ENCODE results near the gene TMEM88. TPM values are rescaled to one million over a fixed set of nuclear protein-coding genes. Genes with fewer than 3 reads are reported as not detected.
A peak's percentile ranks its signal among the peaks of the same experiment; 100 is the strongest.

The TMEM88 gene
- total RNA-seq, 6 donors from 2014 or later = 1.6 to 16.1 (median 9.3) TPM; not detected in 1

DNA sequence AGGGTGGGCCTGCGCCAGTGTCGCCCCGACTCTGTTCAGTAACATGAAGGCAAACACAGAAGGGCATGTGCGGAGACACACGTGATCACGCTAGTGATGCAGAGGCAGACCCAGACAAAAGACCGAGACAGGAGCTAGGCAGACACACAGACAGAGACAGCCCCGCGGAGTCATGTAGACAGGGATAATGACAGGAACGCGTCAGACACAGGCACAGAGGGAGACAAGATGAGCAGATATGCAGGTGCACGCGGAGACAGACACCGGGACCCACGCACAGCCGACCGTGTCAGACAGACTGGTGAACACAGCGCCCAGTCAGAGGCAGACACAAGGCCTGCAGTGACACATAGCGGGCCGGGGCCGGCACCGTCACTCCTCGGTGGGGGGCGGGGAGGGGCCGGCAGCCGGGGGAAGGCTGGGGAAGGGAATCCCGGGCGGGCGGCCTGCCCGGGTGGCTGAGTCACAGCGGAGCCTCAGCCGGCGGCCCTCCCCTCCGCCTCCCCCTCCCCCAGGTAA, 13.4 kb upstream of the TMEM88 start:
- WGBS, 2 donors = 4 to 13% methylated on average over 11 to 17 of the region's 34 CpGs
- ATAC-seq (ENCODE audit: low FRiP score in 2 of 2) (peak; percentile 62), DNase-seq (peak; percentile 95 to 96)
- H3K36me3 ChIP-seq = peaks cover 3 to 15% (median 13%) of the 10 kb centered on the region in 4 donors
- TF ChIP-seq, protein P1, sequence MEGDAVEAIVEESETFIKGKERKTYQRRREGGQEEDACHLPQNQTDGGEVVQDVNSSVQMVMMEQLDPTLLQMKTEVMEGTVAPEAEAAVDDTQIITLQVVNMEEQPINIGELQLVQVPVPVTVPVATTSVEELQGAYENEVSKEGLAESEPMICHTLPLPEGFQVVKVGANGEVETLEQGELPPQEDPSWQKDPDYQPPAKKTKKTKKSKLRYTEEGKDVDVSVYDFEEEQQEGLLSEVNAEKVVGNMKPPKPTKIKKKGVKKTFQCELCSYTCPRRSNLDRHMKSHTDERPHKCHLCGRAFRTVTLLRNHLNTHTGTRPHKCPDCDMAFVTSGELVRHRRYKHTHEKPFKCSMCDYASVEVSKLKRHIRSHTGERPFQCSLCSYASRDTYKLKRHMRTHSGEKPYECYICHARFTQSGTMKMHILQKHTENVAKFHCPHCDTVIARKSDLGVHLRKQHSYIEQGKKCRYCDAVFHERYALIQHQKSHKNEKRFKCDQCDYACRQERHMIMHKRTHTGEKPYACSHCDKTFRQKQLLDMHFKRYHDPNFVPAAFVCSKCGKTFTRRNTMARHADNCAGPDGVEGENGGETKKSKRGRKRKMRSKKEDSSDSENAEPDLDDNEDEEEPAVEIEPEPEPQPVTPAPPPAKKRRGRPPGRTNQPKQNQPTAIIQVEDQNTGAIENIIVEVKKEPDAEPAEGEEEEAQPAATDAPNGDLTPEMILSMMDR (IDR thresholded peaks at IDR 0.05) = peak in 2 of 6 experiments; percentile 27 to 55
- TF ChIP-seq EP300 (IDR thresholded peaks at IDR 0.05) = no peak
- TF ChIP-seq POLR2A (IDR thresholded peaks at IDR 0.05) = peak in 2 of 4 donors; percentile 15 to 51
- peak; percentile 58 to 67 for TF ChIP-seq POLR2AphosphoS5 (IDR thresholded peaks at IDR 0.05)
- peaks cover 49 to 76% (median 57%) of the 10 kb centered on the region in 4 donors for H3K4me1 ChIP-seq
- no peaks in the 10 kb centered on the region for H3K9me3 ChIP-seq
- peak overlapping the region; percentile 82 to 90 (median 87) for H3K4me3 ChIP-seq
- no peaks in the 10 kb centered on the region for H3K27me3 ChIP-seq
- H3K27ac ChIP-seq = peak overlapping the region; percentile 99 to 100 (median 100)

DNA sequence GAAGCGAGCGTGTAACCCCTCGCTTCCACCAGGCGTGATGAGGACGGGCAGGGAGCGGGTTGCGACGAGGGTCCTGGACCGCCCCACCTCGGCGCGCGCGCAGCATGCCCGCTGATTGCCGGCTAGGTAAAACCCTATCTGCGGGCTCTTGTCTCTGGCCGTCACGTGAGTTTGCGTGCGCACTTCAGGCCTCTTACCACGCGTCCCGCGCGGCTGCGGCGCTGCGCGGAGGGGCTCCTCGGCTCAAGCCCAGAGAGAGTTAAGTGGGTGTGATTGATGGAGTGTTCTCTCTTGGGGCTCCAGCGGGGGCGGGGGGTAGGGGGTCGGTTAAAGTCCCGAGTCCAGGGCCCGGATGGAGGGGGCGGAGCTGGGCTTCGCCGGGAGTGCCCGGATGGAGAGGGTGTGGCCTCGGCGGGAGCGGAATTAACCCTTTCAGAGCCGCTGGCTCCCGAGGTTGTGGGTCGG, 12.9 kb upstream of the TMEM88 start:
- peaks cover 44 to 72% (median 52%) of the 10 kb centered on the region in 4 donors for H3K4me1 ChIP-seq

DNA sequence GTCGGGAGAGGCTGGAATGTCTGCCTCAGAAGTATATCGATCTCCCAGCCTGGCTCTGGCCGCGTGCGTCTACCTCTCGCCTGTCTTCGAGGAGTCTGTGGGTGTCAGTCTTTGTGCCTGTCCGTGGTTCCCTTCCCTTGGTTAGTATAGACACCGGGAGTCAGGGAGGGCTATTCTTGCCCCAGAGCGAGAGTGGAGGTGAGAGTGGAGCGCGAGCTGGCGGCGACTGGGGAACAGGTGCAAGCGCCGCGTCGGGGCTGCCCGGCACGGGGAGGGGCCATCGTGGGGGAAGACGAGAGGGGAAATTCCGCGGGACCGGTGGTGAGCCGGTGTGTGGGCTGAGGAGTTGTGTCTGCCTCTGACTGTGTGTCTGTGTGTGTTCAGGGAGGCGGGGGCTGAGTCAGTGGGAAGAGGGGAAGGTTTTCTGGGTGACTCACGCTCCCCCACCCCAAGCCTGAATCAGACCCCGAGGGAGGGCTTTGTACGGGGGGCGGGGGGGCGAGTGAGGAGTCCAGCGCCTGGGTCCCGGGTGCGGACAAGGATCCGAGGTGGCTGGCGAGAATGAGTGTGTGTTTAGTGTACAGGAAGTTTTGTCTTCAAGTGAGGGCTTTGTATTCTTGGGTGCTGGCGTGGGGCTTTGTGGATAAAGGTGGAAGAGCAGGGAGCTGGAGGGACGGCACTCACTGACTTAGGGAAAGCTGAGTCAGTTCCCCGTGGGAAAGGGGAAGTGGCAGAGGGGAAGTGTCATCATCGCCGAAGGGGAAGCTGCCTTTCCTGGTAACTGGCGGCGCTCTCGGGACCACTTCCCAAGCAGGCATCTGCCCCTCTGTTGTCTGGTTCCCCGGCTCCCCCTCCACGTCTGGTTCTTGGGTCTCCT, 12.2 kb upstream of the TMEM88 start:
- Histone ChIP-seq H3K36me3 (peaks cover 10 to 27% (median 25%) of the 10 kb centered on the region in 4 donors), H3K4me1 (peaks cover 37 to 66% (median 46%) of the 10 kb centered on the region in 4 donors), H3K4me3 (peak overlapping the region; percentile 82 to 90 (median 87)), H3K9me3 (no peaks in the 10 kb centered on the region), H3K27me3 (no peaks in the 10 kb centered on the region), H3K27ac (peak overlapping the region; percentile 99 to 100 (median 100))
- WGBS, 2 donors = 0% methylated on average over 27 to 44 of the region's 47 CpGs
- TF ChIP-seq, protein P1 (IDR thresholded peaks at IDR 0.05) = peak in 1 of 6 experiments; percentile 12
- peak; percentile 97 for TF ChIP-seq POLR2AphosphoS5 (IDR thresholded peaks at IDR 0.05)
- TF ChIP-seq EP300 (IDR thresholded peaks at IDR 0.05) = peak in 3 of 4 donors; percentile 89 to 94 (median 90)
- peak; percentile 67 to 77 (median 72) for TF ChIP-seq POLR2A (IDR thresholded peaks at IDR 0.05)
- DNase-seq (peak; percentile 90 to 93), ATAC-seq (ENCODE audit: low FRiP score in 2 of 2) (peak; percentile 59 to 63)

More for the DNA sequence above, 12.9 kb upstream of the TMEM88 start:
- DNase-seq = peak; percentile 89 to 97
- H3K27me3 ChIP-seq = no peaks in the 10 kb centered on the region
- ATAC-seq (ENCODE audit: low FRiP score in 2 of 2) = peak; percentile 77 to 85
- 0 to 1% methylated on average over 24 to 29 of the region's 46 CpGs for WGBS, 2 donors
- peaks cover 6 to 20% (median 18%) of the 10 kb centered on the region in 4 donors for H3K36me3 ChIP-seq
- TF ChIP-seq POLR2A (IDR thresholded peaks at IDR 0.05) (no peak), POLR2AphosphoS5 (IDR thresholded peaks at IDR 0.05) (peak; percentile 7 to 57), EP300 (IDR thresholded peaks at IDR 0.05) (no peak)
- TF ChIP-seq, protein P1 (IDR thresholded peaks at IDR 0.05) = peak in 1 of 6 experiments; percentile 43
- H3K27ac ChIP-seq = peak overlapping the region; percentile 99 to 100 (median 100)
- no peaks in the 10 kb centered on the region for H3K9me3 ChIP-seq
- H3K4me3 ChIP-seq = peak overlapping the region; percentile 82 to 90 (median 87)

DNA sequence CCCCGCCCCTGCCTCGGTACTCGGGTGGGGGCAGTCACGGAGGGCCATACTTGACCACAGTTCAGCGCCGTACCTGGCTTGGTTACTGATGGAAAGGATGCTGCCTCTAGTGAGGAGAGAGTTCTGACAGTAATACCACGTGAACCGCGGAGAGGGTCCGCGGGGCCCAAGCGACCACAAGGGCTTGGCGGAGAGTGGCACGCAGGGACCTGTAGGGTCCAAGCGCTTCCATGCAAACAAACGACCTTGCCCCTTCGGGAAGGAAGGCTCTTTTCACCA, 11.7 kb upstream of the TMEM88 start:
- WGBS, 2 donors = 2% methylated on average over 17 of the region's 17 CpGs; no CpG with 5 or more reads in 1 of the 2 donors
- H3K4me3 ChIP-seq = peak overlapping the region; percentile 82 to 90 (median 87)
- peak overlapping the region; percentile 99 to 100 (median 100) for H3K27ac ChIP-seq
- H3K4me1 ChIP-seq = peaks cover 31 to 65% (median 43%) of the 10 kb centered on the region in 4 donors
- no peaks in the 10 kb centered on the region for H3K27me3 ChIP-seq
- TF ChIP-seq POLR2AphosphoS5 (IDR thresholded peaks at IDR 0.05) = no peak
- TF ChIP-seq, protein P1 (IDR thresholded peaks at IDR 0.05) = peak in 1 of 6 experiments; percentile 4
- H3K9me3 ChIP-seq = no peaks in the 10 kb centered on the region
- DNase-seq (no peak), ATAC-seq (ENCODE audit: low FRiP score in 2 of 2) (no peak)
- H3K36me3 ChIP-seq = peaks cover 16 to 32% (median 30%) of the 10 kb centered on the region in 4 donors

Measured in upper lobe of left lung (tissue), 6 donors.